NCI-H1417 (cell line): Measurements from ENCODE around the gene BCL7C.
"Not testable (repeated sequence)": the region's sequence is repeated elsewhere in the genome, so short reads cannot be mapped to it uniquely, and the experiment has no call there.

Source experiments
- DNase-seq, 3 experiments: peaks; one replicate each; lab custom pipeline; 2025; lab: John Stamatoyannopoulos, UW

Gene BCL7C

GRCh38 chr16:30893744-30894539, at the start of gene BCL7C:
TSS of gene BCL7C (minus strand) at chr16:30894077. CDS start at chr16:30893944, 133 bp downstream.
- DNase-seq, result peak; percentile 58 to 89 (median 88)

- DNase-seq, result no peak
These were observed 48.5 kb upstream of the BCL7C start for GRCh38 chr16:30942426-30942806.

- DNase-seq, result peak; percentile 29 to 69 (median 54)
These were observed 47.9 kb upstream of the BCL7C start for GRCh38 chr16:30941600-30942425.

- DNase-seq, result not testable (repeated sequence)
These were observed 45.7 kb upstream of the BCL7C start for GRCh38 chr16:30939571-30939970.

GRCh38 chr16:30937692-30938091, 43.8 kb upstream of the BCL7C start:
- DNase-seq, result no peak

- no peak for DNase-seq
These were observed 41.1 kb upstream of the BCL7C start for GRCh38 chr16:30934827-30935557.

GRCh38 chr16:30931068-30931650, 37.3 kb upstream of the BCL7C start:
- no peak for DNase-seq

- DNase-seq, result no peak
These were observed 36.3 kb upstream of the BCL7C start for GRCh38 chr16:30930160-30930571.

GRCh38 chr16:30929167-30929566, 35.3 kb upstream of the BCL7C start:
- DNase-seq, result no peak

- DNase-seq, result no peak
These were observed 34.5 kb upstream of the BCL7C start for GRCh38 chr16:30928390-30928789.

- DNase-seq, result peak; percentile 72 to 95 (median 86)
These were observed 34.0 kb upstream of the BCL7C start for GRCh38 chr16:30927789-30928378.

GRCh38 chr16:30926937-30927788, 33.3 kb upstream of the BCL7C start:
- DNase-seq, result no peak

- DNase-seq, result no peak
These were observed 32.3 kb upstream of the BCL7C start for GRCh38 chr16:30925995-30926811.

GRCh38 chr16:30925632-30925987, 31.7 kb upstream of the BCL7C start:
- no peak for DNase-seq

- DNase-seq, result no peak
These were observed 31.2 kb upstream of the BCL7C start for GRCh38 chr16:30924913-30925631.

- peak in 1 of 3 experiments; percentile 40 for DNase-seq
These were observed 30.4 kb upstream of the BCL7C start for GRCh38 chr16:30924076-30924912.

GRCh38 chr16:30923554-30924075, 29.7 kb upstream of the BCL7C start, which contains the start of gene FBXL19:
TSS of gene FBXL19 (plus strand) at chr16:30923572. CDS start at chr16:30925755, 2,183 bp downstream.
- DNase-seq, result peak in 1 of 3 experiments; percentile 78
